ENCODE results near the gene UBAC1.
A peak's percentile ranks its signal among the peaks of the same experiment; 100 is the strongest.

Gene UBAC1

GRCh38 chr9:135961277-135961715 is at the start of gene UBAC1:
Gene UBAC1 (minus strand): TSS chr9:135961373. CDS start chr9:135961162, 211 bp downstream.
- peak within 1 kb of the TSS; percentile 63 for H3K4me3 ChIP-seq (ENCODE audit: low read depth, low read length)
- DNase-seq (ENCODE audit: low read depth), result peak; percentile 97
- peak; percentile 33 for TF ChIP-seq CTCF (IDR thresholded peaks at IDR 0.05; ENCODE audit: insufficient read depth, low read depth, low read length, missing control alignments)

GRCh38 chr9:136010615-136011361 is 49.6 kb upstream of the UBAC1 start:
- no peak overlapping the region for H3K4me3 ChIP-seq (ENCODE audit: low read depth, low read length)
- no peak for DNase-seq (ENCODE audit: low read depth)
- no peak for TF ChIP-seq CTCF (IDR thresholded peaks at IDR 0.05; ENCODE audit: insufficient read depth, low read depth, low read length, missing control alignments)

GRCh38 chr9:136010176-136010575 is 49.0 kb upstream of the UBAC1 start:
- H3K4me3 ChIP-seq (ENCODE audit: low read depth, low read length), result no peak overlapping the region
- TF ChIP-seq CTCF (IDR thresholded peaks at IDR 0.05; ENCODE audit: insufficient read depth, low read depth, low read length, missing control alignments), result no peak
- no peak for DNase-seq (ENCODE audit: low read depth)

- DNase-seq (ENCODE audit: low read depth), result no peak
- H3K4me3 ChIP-seq (ENCODE audit: low read depth, low read length), result no peak overlapping the region
- no peak for TF ChIP-seq CTCF (IDR thresholded peaks at IDR 0.05; ENCODE audit: insufficient read depth, low read depth, low read length, missing control alignments)
These were observed 48.3 kb upstream of the UBAC1 start for GRCh38 chr9:136009516-136009915.

GRCh38 chr9:136008693-136008997 is 47.5 kb upstream of the UBAC1 start:
- DNase-seq (ENCODE audit: low read depth), result no peak
- no peak overlapping the region for H3K4me3 ChIP-seq (ENCODE audit: low read depth, low read length)
- no peak for TF ChIP-seq CTCF (IDR thresholded peaks at IDR 0.05; ENCODE audit: insufficient read depth, low read depth, low read length, missing control alignments)

GRCh38 chr9:136007934-136008692 is 46.9 kb upstream of the UBAC1 start:
- TF ChIP-seq CTCF (IDR thresholded peaks at IDR 0.05; ENCODE audit: insufficient read depth, low read depth, low read length, missing control alignments), result no peak
- no peak overlapping the region for H3K4me3 ChIP-seq (ENCODE audit: low read depth, low read length)
- DNase-seq (ENCODE audit: low read depth), result no peak
